Measurements from ENCODE around the gene FOXI2.

DNA sequence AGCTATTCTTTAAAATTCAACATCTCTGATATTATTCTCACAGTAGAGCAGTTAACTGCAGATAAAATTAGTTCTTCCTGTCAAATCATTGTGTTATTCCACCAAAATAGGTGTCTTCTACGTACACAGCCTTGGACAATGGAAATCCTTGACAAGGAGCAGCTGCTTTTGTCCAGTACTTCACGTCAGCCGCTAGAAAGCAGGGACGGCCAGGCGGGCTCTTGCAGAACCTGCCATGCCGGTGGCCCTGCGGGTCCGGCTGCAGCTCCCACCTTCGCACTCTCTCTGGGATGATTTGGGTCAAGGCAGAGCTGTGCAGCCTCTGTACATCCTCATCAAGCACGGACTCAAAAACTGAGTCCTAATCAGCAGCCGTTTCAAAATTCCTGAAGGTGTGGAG is 2.2 kb upstream of the FOXI2 start:
- TF ChIP-seq, protein P1, sequence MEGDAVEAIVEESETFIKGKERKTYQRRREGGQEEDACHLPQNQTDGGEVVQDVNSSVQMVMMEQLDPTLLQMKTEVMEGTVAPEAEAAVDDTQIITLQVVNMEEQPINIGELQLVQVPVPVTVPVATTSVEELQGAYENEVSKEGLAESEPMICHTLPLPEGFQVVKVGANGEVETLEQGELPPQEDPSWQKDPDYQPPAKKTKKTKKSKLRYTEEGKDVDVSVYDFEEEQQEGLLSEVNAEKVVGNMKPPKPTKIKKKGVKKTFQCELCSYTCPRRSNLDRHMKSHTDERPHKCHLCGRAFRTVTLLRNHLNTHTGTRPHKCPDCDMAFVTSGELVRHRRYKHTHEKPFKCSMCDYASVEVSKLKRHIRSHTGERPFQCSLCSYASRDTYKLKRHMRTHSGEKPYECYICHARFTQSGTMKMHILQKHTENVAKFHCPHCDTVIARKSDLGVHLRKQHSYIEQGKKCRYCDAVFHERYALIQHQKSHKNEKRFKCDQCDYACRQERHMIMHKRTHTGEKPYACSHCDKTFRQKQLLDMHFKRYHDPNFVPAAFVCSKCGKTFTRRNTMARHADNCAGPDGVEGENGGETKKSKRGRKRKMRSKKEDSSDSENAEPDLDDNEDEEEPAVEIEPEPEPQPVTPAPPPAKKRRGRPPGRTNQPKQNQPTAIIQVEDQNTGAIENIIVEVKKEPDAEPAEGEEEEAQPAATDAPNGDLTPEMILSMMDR (IDR thresholded peaks at IDR 0.05; ENCODE audit: poor library complexity) = no peak
- no peak for TF ChIP-seq EZH2 (IDR thresholded peaks at IDR 0.05; ENCODE audit: borderline replicate concordance)
- no peak for TF ChIP-seq EZH2phosphoT487 (IDR thresholded peaks at IDR 0.05; ENCODE audit: low read depth, severe bottlenecking, unreplicated experiment)
